SK-N-SH treated with all-trans-retinoic acid at 6 μM for 48 hours (cell line): ENCODE results near the gene FARSB.

Source experiments
- BACH2 ChIP-seq: fragments of 250-450 bp; sonication (Bioruptor Pico); IDR thresholded peaks from 2 replicates; pipeline ENCODE4 v1.9.0; 2021; ENCODE audit warnings: mild to moderate bottlenecking, borderline replicate concordance
- CSDC2 ChIP-seq: fragments of 250-450 bp; sonication (Bioruptor Pico); IDR thresholded peaks from 2 replicates; pipeline ENCODE4 v1.5.0; 2020; ENCODE audit warnings: mild to moderate bottlenecking, moderate library complexity
- OSR1 ChIP-seq: fragments of 250-450 bp; sonication (Bioruptor Pico); IDR thresholded peaks from 2 replicates; pipeline ENCODE4 v1.8.0; 2022; ENCODE audit warnings: moderate library complexity, mild to moderate bottlenecking, inconsistent platforms
- PPARA ChIP-seq: fragments of 250-450 bp; sonication (Bioruptor Pico); IDR thresholded peaks from 2 replicates; pipeline ENCODE4 v1.5.0; 2020; ENCODE audit warnings: mild to moderate bottlenecking, borderline replicate concordance
- TCF4 ChIP-seq: fragments of 250-450 bp; sonication (Bioruptor Pico); IDR thresholded peaks from 2 replicates; pipeline ENCODE4 v1.8.0; 2021; ENCODE audit warnings: mild to moderate bottlenecking, moderate library complexity, borderline replicate concordance
- TOX ChIP-seq: fragments of 250-450 bp; sonication (Bioruptor Pico); IDR thresholded peaks from 2 replicates; pipeline ENCODE4 v1.8.0; 2021; ENCODE audit warnings: mild to moderate bottlenecking, moderate library complexity, borderline replicate concordance
- ZFP30 ChIP-seq: fragments of 450-650 bp; formaldehyde crosslinking; IDR thresholded peaks from 2 replicates; pipeline ENCODE4 v1.5.0; 2022; ENCODE audit warnings: mild to moderate bottlenecking, moderate library complexity
- ZNF565 ChIP-seq: fragments of 450-650 bp; formaldehyde crosslinking; conservative IDR thresholded peaks from 2 replicates; pipeline ENCODE4 v1.5.0; 2020; ENCODE audit warnings: low read depth, mild to moderate bottlenecking, moderate library complexity
- ZNF8 ChIP-seq: fragments of 450-650 bp; formaldehyde crosslinking; IDR thresholded peaks from 2 replicates; pipeline ENCODE4 v1.5.0; 2020; ENCODE audit warnings: mild to moderate bottlenecking, moderate library complexity
- TF ChIP-seq, protein P1 (sequence below): fragments of 250-450 bp; sonication (Bioruptor Pico); IDR thresholded peaks from 2 replicates; pipeline ENCODE4 v1.5.1; 2021; ENCODE audit warnings: mild to moderate bottlenecking, moderate library complexity
- TF ChIP-seq, protein P2 (sequence below): fragments of 250-450 bp; sonication (Bioruptor Pico); IDR thresholded peaks from 2 replicates; pipeline ENCODE4 v1.8.0; 2020; ENCODE audit warnings: mild to moderate bottlenecking, moderate library complexity, borderline replicate concordance
- TF ChIP-seq, protein P3 (sequence below): fragments of 250-450 bp; sonication (Bioruptor Pico); IDR thresholded peaks from 2 replicates; pipeline ENCODE4 v1.8.0; 2021; ENCODE audit warnings: low read depth, mild to moderate bottlenecking, moderate library complexity, borderline replicate concordance

DNA sequence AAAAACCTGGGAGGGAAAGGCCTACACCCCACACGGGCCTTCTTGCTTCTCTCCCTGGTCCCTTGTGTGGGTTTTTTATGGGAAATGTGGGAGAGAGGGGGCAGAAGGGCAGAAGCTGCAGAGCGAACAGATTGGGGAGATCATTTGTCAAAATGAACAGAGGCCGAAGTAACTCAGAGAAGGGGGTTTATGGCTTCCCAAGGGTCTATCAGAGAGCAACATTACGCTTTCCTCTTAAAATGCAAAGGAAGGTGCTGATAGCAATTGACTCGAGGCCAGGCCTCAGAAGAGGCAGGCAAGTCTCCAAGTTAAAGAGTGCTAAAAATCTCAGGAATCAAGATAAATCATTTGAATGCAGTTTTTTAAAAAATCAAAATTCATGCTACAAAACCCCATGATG, 130.1 kb downstream of the FARSB start:
- TF ChIP-seq ZNF565 (no peak), TCF4 (CRISPR knock-in tag) (no peak), CSDC2 (CRISPR knock-in tag) (no peak), PPARA (no peak), ZNF8 (CRISPR knock-in tag) (no peak), OSR1 (CRISPR knock-in tag) (no peak), TOX (CRISPR knock-in tag) (no peak), BACH2 (CRISPR knock-in tag) (no peak), ZFP30 (CRISPR knock-in tag) (no peak)
- TF ChIP-seq, protein P1, sequence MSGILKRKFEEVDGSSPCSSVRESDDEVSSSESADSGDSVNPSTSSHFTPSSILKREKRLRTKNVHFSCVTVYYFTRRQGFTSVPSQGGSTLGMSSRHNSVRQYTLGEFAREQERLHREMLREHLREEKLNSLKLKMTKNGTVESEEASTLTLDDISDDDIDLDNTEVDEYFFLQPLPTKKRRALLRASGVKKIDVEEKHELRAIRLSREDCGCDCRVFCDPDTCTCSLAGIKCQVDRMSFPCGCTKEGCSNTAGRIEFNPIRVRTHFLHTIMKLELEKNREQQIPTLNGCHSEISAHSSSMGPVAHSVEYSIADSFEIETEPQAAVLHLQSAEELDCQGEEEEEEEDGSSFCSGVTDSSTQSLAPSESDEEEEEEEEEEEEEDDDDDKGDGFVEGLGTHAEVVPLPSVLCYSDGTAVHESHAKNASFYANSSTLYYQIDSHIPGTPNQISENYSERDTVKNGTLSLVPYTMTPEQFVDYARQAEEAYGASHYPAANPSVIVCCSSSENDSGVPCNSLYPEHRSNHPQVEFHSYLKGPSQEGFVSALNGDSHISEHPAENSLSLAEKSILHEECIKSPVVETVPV (CRISPR knock-in tag) = no peak
- TF ChIP-seq, protein P2, sequence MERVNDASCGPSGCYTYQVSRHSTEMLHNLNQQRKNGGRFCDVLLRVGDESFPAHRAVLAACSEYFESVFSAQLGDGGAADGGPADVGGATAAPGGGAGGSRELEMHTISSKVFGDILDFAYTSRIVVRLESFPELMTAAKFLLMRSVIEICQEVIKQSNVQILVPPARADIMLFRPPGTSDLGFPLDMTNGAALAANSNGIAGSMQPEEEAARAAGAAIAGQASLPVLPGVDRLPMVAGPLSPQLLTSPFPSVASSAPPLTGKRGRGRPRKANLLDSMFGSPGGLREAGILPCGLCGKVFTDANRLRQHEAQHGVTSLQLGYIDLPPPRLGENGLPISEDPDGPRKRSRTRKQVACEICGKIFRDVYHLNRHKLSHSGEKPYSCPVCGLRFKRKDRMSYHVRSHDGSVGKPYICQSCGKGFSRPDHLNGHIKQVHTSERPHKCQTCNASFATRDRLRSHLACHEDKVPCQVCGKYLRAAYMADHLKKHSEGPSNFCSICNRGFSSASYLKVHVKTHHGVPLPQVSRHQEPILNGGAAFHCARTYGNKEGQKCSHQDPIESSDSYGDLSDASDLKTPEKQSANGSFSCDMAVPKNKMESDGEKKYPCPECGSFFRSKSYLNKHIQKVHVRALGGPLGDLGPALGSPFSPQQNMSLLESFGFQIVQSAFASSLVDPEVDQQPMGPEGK (CRISPR knock-in tag) = no peak
- TF ChIP-seq, protein P3, sequence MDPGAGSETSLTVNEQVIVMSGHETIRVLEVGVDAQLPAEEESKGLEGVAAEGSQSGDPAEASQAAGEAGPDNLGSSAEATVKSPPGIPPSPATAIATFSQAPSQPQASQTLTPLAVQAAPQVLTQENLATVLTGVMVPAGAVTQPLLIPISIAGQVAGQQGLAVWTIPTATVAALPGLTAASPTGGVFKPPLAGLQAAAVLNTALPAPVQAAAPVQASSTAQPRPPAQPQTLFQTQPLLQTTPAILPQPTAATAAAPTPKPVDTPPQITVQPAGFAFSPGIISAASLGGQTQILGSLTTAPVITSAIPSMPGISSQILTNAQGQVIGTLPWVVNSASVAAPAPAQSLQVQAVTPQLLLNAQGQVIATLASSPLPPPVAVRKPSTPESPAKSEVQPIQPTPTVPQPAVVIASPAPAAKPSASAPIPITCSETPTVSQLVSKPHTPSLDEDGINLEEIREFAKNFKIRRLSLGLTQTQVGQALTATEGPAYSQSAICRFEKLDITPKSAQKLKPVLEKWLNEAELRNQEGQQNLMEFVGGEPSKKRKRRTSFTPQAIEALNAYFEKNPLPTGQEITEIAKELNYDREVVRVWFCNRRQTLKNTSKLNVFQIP = no peak
